H1 (cell line): ENCODE data around the gene ZNF521. TPM values are rescaled to one million over a fixed set of nuclear protein-coding genes. Genes with fewer than 3 reads are reported as not detected.

ENCODE experiments used
- CTCF ChIA-PET: fragments of 300-600 bp; sonication (Branson Sonifier 250); formaldehyde crosslinking; loops from one replicate; lab custom pipeline; 2021; ENCODE audit not compliant: partially characterized antibody; lab: Charles Lee
- POLR2A ChIA-PET: fragments of 300-600 bp; sonication (Branson Sonifier 250); formaldehyde crosslinking; loops from one replicate; lab custom pipeline; 2021; ENCODE audit warnings: inconsistent platforms; ENCODE audit not compliant: partially characterized antibody; lab: Charles Lee
- DNase-seq, 2 experiments: peaks; one replicate each; pipeline versions ENCODE4 v3.0.0 to v3.0.0-alpha.2; 2010 to 2022; ENCODE audit warnings: low spot score in 2 of 2, low read depth in 1 of 2, mixed read lengths in 1 of 2
- FAIRE-seq: peaks from 2 replicates; lab custom pipeline; 2011; peaks lifted over from hg19 to GRCh38; lab: Jason Lieb, UNC
- H2AFZ ChIP-seq: 2 replicates; pipeline ENCODE4 v1.8.1; 2012; ENCODE audit warnings: low read length, inconsistent platforms
- H2AK5ac ChIP-seq: 2 replicates; pipeline ENCODE4 v1.6.1; 2013; ENCODE audit warnings: low read depth, low read length
- H2BK120ac ChIP-seq: replicated peaks from 2 replicates; pipeline ENCODE3; 2013; ENCODE audit warnings: low read depth, low read length, inconsistent platforms
- H2BK12ac ChIP-seq: 2 replicates; pipeline ENCODE4 v1.6.1; 2013; ENCODE audit warnings: low read depth, low read length
- H2BK15ac ChIP-seq: 2 replicates; pipeline ENCODE4 v1.6.1; 2013; ENCODE audit warnings: low read length
- H2BK20ac ChIP-seq: 2 replicates; pipeline ENCODE4 v1.6.1; 2013; ENCODE audit warnings: low read length
- H2BK5ac ChIP-seq: 2 replicates; pipeline ENCODE4 v1.6.1; 2013; ENCODE audit warnings: low read depth, low read length
- H3K14ac ChIP-seq: 2 replicates; pipeline ENCODE4 v1.6.1; 2013; ENCODE audit warnings: inconsistent platforms; ENCODE audit not compliant: insufficient read length
- H3K18ac ChIP-seq: 2 replicates; pipeline ENCODE4 v1.6.1; 2013; ENCODE audit warnings: low read length; ENCODE audit errors: extremely low read depth
- H3K23ac ChIP-seq: 2 replicates; pipeline ENCODE4 v1.6.1; 2013; ENCODE audit warnings: inconsistent platforms; ENCODE audit not compliant: insufficient read length
- H3K23me2 ChIP-seq: 2 replicates; pipeline ENCODE4 v1.6.1; 2013; ENCODE audit warnings: low read depth, low read length
- H3K27ac ChIP-seq: 2 replicates; pipeline ENCODE4 v1.6.1; 2011; ENCODE audit warnings: low read depth, low read length, inconsistent platforms
- H3K27me3 ChIP-seq, 4 experiments: replicated peaks in 1 of 4; 1 replicate in 1 of 4; 2 replicates in 3 of 4; pipeline versions ENCODE4 v1.6.1 to v1.8.1; 2011 to 2013; ENCODE audit warnings: low read length in 3 of 4, mild to moderate bottlenecking in 3 of 4, inconsistent platforms in 2 of 4, mixed read lengths in 2 of 4, moderate library complexity in 1 of 4; ENCODE audit not compliant: control insufficient read depth in 3 of 4, insufficient read depth in 3 of 4; ENCODE audit errors: extremely low read depth in 1 of 4
- H3K36me3 ChIP-seq, 4 experiments: 2 replicates each; pipeline versions ENCODE4 v1.6.1 to v1.8.1; 2011 to 2013; ENCODE audit warnings: mild to moderate bottlenecking in 4 of 4, low read length in 3 of 4, moderate library complexity in 2 of 4, control low read depth in 1 of 4, inconsistent platforms in 1 of 4; ENCODE audit not compliant: insufficient read depth in 4 of 4, control insufficient read depth in 2 of 4
- H3K4ac ChIP-seq: replicated peaks from 2 replicates; pipeline ENCODE3; 2013; ENCODE audit warnings: low read length, low read depth, mixed read lengths, inconsistent platforms; ENCODE audit not compliant: insufficient read length
- H3K4me1 ChIP-seq, 4 experiments: replicated peaks in 1 of 4; 1 replicate in 1 of 4; 2 replicates in 3 of 4; pipeline versions ENCODE4 v1.6.1 to v1.8.1; 2011 to 2013; ENCODE audit warnings: low read length in 3 of 4, inconsistent platforms in 2 of 4, mixed read lengths in 1 of 4; ENCODE audit not compliant: insufficient read depth in 4 of 4, control insufficient read depth in 3 of 4
- H3K4me2 ChIP-seq, 2 experiments: 2 replicates each; pipeline versions ENCODE4 v1.6.1 to v1.8.1; 2011 to 2013; ENCODE audit warnings: low read depth in 2 of 2, low read length in 2 of 2, control low read depth in 1 of 2, inconsistent platforms in 1 of 2, mild to moderate bottlenecking in 1 of 2; ENCODE audit not compliant: insufficient read depth in 1 of 2
- H3K4me3 ChIP-seq, 4 experiments: fragments of 200-600, 300-600 bp in 1 of 4; sonication (generic), shearing (Covaris generic), sonication (Bioruptor Twin) in 1 of 4; 2 replicates each; pipeline versions ENCODE4 v1.5.1 to v1.8.1; 2011 to 2016; ENCODE audit warnings: low read length in 4 of 4, low read depth in 3 of 4, control low read depth in 2 of 4, inconsistent platforms in 2 of 4, mild to moderate bottlenecking in 2 of 4, mixed read lengths in 1 of 4, moderate library complexity in 1 of 4; ENCODE audit not compliant: insufficient read depth in 2 of 4; ENCODE audit errors: extremely low read depth in 1 of 4
- H3K56ac ChIP-seq: replicated peaks from 2 replicates; pipeline ENCODE3; 2013; ENCODE audit warnings: low read depth, mild to moderate bottlenecking, mixed read lengths, low read length, inconsistent platforms; ENCODE audit not compliant: insufficient read length
- H3K79me1 ChIP-seq: 2 replicates; pipeline ENCODE4 v1.6.1; 2013; ENCODE audit warnings: low read depth, low read length, control low read depth
- H3K79me2 ChIP-seq, 2 experiments: 2 replicates each; pipeline versions ENCODE4 v1.6.1 to v1.8.1; 2012 to 2013; ENCODE audit warnings: low read length in 2 of 2, mild to moderate bottlenecking in 2 of 2, inconsistent platforms in 1 of 2; ENCODE audit not compliant: insufficient read depth in 2 of 2, control insufficient read depth in 1 of 2
- H3K9ac ChIP-seq, 4 experiments: replicated peaks in 1 of 4; 1 replicate in 1 of 4; 2 replicates in 3 of 4; pipeline versions ENCODE4 v1.6.1 to v1.8.1; 2011 to 2013; ENCODE audit warnings: low read depth in 3 of 4, low read length in 3 of 4, control low read depth in 2 of 4, mild to moderate bottlenecking in 2 of 4, moderate library complexity in 2 of 4, inconsistent platforms in 1 of 4; ENCODE audit errors: extremely low read depth in 1 of 4
- H3K9me3 ChIP-seq, 2 experiments: 2 replicates each; pipeline versions ENCODE4 v1.6.1 to v1.8.1; 2012 to 2013; ENCODE audit warnings: mild to moderate bottlenecking in 2 of 2, moderate library complexity in 2 of 2, control low read depth in 1 of 2, inconsistent platforms in 1 of 2, low read depth in 1 of 2, low read length in 1 of 2, mixed read lengths in 1 of 2; ENCODE audit not compliant: insufficient read depth in 2 of 2
- H4K20me1 ChIP-seq, 2 experiments: replicated peaks in 1 of 2; 2 replicates each; pipeline versions ENCODE3 to v1.8.1; 2011 to 2013; ENCODE audit warnings: inconsistent platforms in 2 of 2, low read length in 2 of 2, mild to moderate bottlenecking in 1 of 2; ENCODE audit not compliant: insufficient read depth in 2 of 2, control insufficient read depth in 1 of 2
- H4K5ac ChIP-seq: 2 replicates; pipeline ENCODE4 v1.6.1; 2013; ENCODE audit warnings: low read length, low read depth, mixed read lengths, inconsistent platforms; ENCODE audit not compliant: insufficient read length
- H4K8ac ChIP-seq: 2 replicates; pipeline ENCODE4 v1.8.0; 2013; ENCODE audit warnings: mild to moderate bottlenecking, moderate library complexity, low read length, inconsistent platforms; ENCODE audit not compliant: insufficient read depth; ENCODE audit errors: extremely low read depth
- H4K91ac ChIP-seq: replicated peaks from 2 replicates; pipeline ENCODE3; 2013; ENCODE audit warnings: low read length, mixed read lengths, inconsistent platforms; ENCODE audit not compliant: insufficient read length
- GABPA ChIP-seq: IDR thresholded peaks from 2 replicates; pipeline ENCODE4 v1.6.1; 2011; ENCODE audit warnings: mild to moderate bottlenecking, low read length, moderate library complexity, borderline replicate concordance; ENCODE audit not compliant: insufficient read depth
- WGBS, 2 experiments: shearing (Covaris generic) in 1 of 2; methylation state at CpG; one replicate each; pipeline versions ENCODE4 v1.1.6 to v1.1.7; 2013 to 2015; ENCODE audit warnings: low lambda C conversion rate in 2 of 2, mixed read lengths in 2 of 2, inconsistent platforms in 1 of 2, low coverage in 1 of 2, missing lambda C conversion rate in 1 of 2; ENCODE audit not compliant: insufficient replicate concordance in 2 of 2, insufficient coverage in 1 of 2, insufficient read length in 1 of 2; ENCODE audit errors: extremely low coverage in 1 of 2, missing lambda C conversion rate in 1 of 2; 5-methylcytosine and 5-hydroxymethylcytosine counted together
- polyA plus RNA-seq, 7 experiments: library from polyadenylated mRNA; depleted of rRNA in 3 of 7; stranded (reverse) in 5 of 7; unstranded in 2 of 7; fragments of >200 nt in 5 of 7; fragments of 200-250 nt in 2 of 7; gene quantifications; 1 replicate in 5 of 7; 2 replicates in 1 of 7; 4 replicates in 1 of 7; pipeline versions ENCODE4 v1.2.1 to v1.2.3, GENCODE V29; 2011 to 2013; ENCODE audit warnings: missing spikeins in 2 of 7, mixed read lengths in 2 of 7
- total RNA-seq: library from RNA; stranded (reverse); fragmentation: NEBNext Ultra II Directional; extraction: Animal tissue kit (Norgen Biotek cat#: 25700); gene quantifications from 2 replicates; pipeline ENCODE4 v1.2.1, GENCODE V29; 2021

Gene ZNF521
- total and polyA plus RNA-seq, 2 of the 8 experiments (the other 6 are each of a cell fraction or from before 2014, with no cell fraction given): 9.5 to 15.8 TPM

DNA sequence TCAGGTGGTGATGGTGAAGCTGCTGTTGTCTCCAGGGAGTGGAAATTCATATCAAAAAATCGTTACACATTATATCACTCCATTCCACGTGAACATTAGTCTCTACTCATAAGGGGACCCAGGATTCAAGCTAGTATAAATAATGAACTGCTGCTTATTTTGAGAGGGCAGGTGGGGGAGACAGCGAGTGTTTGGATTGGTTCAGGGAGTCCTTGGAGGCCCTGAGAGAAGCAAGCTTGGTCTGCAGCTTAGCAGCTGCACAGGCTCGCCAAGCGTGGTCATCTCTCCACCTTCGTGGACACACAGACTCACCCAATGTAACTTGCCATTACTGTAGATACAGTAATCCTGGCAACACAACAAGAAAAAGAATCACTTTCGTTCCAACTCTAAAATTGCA is 177.6 kb downstream of the ZNF521 start:
- H3K27ac ChIP-seq: no peak overlapping the region
- H2BK5ac ChIP-seq: no peak overlapping the region
- no peak overlapping the region for H2BK15ac ChIP-seq
- no peaks in the 10 kb centered on the region for H3K36me3 ChIP-seq
- H3K79me2 ChIP-seq: no peaks in the 10 kb centered on the region
- peaks cover 0 to 7% (median 0%) of the 10 kb centered on the region in 4 experiments; a peak in 2 of 7 replicates for H3K4me1 ChIP-seq
- no peaks in the 10 kb centered on the region for H3K9me3 ChIP-seq
- H4K91ac ChIP-seq: no peak overlapping the region
- no peak overlapping the region for H3K14ac ChIP-seq
- no peaks in the 10 kb centered on the region for H3K27me3 ChIP-seq
- no peaks in the 10 kb centered on the region for H4K20me1 ChIP-seq
- no peak overlapping the region for H3K23ac ChIP-seq
- no peak overlapping the region for H4K8ac ChIP-seq
- FAIRE-seq (no peak), DNase-seq (no peak)
- 81% methylated on average over 7 of the region's 7 CpGs; no CpG with 5 or more reads in 1 of the 2 experiments for WGBS, 2 experiments
- H2AFZ ChIP-seq: no peak overlapping the region
- H3K23me2 ChIP-seq: no peaks in the 10 kb centered on the region
- H3K4me2 ChIP-seq: no peak overlapping the region
- no peak overlapping the region for H2BK120ac ChIP-seq
- H3K79me1 ChIP-seq: no peaks in the 10 kb centered on the region
- ChIA-PET POLR2A (no interaction called here), CTCF (no interaction called here)
- no peak overlapping the region for H3K18ac ChIP-seq
- H3K4ac ChIP-seq: no peak overlapping the region
- H2BK20ac ChIP-seq: no peak overlapping the region
- no peak overlapping the region for H3K9ac ChIP-seq
- no peak overlapping the region for H4K5ac ChIP-seq
- no peak overlapping the region for H2BK12ac ChIP-seq
- no peak overlapping the region for H2AK5ac ChIP-seq
- H3K4me3 ChIP-seq: no peak overlapping the region
- no peak overlapping the region for H3K56ac ChIP-seq
- no peak for TF ChIP-seq GABPA
